Hematopoietic multipotent progenitor cell treated with erythropoietin and hydrocortisone succinate and interleukin-3 and kit ligand, for 6 days (in vitro differentiated cells): ENCODE results near the gene THEM4.
"Not testable (repeated sequence)": the region's sequence is repeated elsewhere in the genome, so short reads cannot be mapped to it uniquely, and the experiment has no call there.

Experiments
- DNase-seq: peaks from one replicate; pipeline ENCODE4 v3.0.0-alpha.2; 2015

The THEM4 gene

GRCh38 chr1:151934048-151934493 lies 24.8 kb upstream of the THEM4 start:
- DNase-seq: peak; percentile 88

GRCh38 chr1:151924691-151925587 lies 15.6 kb upstream of the THEM4 start:
- no peak for DNase-seq

DNA sequence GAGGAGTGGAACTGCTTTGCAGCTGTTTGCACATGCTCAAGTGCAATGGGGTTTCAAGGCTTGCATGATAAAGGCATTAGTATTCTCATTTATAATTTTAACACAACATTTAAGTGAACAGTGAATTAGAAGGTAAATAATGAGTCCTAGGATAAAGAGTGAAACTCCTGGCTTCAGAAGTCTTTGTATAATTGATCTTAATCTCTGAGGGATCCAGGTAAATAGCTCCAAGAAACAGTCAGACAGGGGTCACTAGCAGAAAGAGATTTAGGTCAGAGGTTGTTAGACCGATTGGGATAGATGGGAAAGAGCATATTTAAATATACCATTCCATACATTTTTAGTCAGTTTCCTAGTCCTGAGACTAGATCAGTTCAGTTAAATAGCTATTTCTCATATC lies 14.1 kb upstream of the THEM4 start:
- DNase-seq: no peak

- DNase-seq: peak; percentile 52
Measured at GRCh38 chr1:151920149-151920548, 10.8 kb upstream of the THEM4 start.

- no peak for DNase-seq
Measured at GRCh38 chr1:151918819-151919610, 9.7 kb upstream of the THEM4 start.

- DNase-seq: no peak
Measured at GRCh38 chr1:151918156-151918555, 8.8 kb upstream of the THEM4 start.

- DNase-seq: no peak
Measured at GRCh38 chr1:151916726-151917370, 7.5 kb upstream of the THEM4 start.

GRCh38 chr1:151915061-151915686 lies 5.9 kb upstream of the THEM4 start:
- DNase-seq: no peak

DNA sequence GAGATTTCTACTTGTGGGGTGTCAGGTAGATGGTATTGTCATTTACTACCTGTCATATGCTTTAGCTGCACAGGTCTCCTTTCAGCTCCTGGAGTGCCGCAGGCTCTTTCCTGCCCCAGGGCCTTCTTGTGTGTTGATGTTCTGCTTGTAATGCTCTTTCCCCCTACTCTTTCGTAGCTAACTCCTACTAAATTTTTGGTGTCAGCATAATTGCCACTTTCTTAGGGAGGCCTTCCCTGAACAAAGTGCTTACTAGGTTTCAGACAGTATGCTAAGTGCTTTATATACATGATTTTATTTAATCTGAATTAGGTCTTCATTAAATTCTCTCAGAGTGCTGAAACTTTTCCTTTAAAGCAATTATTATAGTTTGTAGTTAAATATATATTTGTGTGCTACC lies 4.8 kb upstream of the THEM4 start:
- no peak for DNase-seq

DNA sequence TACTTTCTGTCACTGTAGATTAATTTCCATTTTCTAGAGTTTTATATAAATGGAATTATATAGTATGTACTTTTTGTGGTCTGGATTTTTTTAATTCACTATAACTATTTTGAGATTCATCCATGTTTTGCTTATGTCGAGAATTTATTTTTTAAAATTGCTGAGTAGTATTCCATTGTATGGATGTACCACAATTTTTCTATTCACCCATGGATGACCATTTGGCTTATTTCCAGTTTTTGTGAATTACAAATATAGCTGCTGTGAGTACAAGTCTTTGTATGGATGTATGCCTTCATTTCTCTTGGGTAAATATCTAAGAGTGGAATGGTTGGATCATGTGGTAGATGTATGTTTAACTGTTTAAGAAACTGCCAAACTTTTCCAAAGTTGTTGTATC lies 3.7 kb upstream of the THEM4 start:
- DNase-seq: no peak

DNA sequence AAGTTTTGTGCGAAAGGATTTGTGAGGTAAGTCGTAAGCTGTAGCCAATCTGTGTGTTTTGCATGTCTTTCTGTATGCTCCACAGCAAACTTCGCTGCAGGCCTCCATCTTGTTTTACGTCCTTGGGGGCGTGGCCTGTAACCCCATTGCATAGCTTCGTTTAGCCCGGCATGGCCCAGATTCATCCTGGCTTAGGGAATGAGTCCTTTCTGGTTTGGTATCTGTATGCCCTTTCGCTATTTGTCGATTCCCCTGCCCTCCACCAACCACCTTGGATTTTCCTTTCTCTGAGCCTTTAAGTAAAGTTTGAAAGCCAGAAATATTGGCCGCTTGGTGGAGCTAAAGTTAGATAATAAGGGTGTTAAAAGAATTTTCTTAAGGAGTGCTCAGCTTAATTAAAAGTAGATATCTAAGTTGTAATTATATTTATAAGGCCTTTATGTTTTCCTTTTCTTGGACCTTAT lies 1.1 kb downstream of the THEM4 start:
- DNase-seq: peak; percentile 55

DNA sequence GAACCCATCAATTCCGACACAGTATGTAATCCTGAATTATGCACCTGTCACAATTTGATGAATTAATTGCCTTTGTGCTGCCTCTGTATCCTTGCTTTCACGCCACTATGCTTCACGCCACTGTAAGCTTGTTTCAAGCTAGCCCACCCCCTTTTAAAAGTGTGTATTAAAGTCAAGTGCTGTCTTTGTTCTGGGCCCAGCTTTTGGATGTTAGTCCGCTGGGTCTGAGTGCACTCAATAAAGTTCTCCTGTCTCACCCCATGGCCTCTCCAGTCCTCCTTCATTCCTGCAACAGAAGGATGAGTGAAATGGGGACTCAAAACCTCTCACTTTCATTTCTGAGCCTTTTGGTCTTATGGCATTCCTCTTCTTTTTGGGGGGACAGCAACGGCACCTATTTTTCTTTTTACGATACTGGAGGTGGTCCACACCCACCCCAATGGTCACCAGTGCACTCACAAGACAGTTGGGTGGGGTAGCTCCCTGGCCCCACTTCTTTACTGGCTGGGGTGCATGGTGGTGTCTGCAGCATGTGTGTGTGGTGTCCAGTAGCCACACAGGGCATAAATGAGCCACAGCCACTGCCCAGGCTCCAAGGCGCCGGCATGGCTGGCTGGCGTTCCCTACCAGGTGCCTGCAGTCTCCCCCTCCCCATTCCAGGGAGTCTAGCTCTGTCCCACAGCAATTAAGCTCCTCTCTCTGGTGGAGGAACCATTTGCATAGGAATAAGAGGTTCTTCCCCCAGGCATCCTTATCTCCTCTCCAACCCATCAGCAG lies 1.8 kb downstream of the THEM4 start:
- no peak for DNase-seq

DNA sequence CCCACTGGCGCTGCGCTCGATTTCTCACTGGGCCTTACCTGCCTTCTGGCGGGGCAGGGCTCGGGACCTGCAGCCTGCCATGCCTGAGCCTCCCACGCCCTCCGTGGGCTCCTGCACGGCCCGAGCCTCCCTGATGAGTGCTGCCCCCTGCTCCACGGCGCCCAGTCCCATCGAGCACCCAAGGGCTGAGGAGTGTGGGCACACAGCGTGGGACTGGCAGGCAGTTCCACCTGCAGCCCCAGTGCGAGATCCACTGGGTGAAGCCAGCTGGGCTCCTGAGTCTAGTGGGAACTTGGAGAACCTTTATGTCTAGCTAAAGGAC lies 3.0 kb downstream of the THEM4 start:
- DNase-seq: not testable (repeated sequence)

DNA sequence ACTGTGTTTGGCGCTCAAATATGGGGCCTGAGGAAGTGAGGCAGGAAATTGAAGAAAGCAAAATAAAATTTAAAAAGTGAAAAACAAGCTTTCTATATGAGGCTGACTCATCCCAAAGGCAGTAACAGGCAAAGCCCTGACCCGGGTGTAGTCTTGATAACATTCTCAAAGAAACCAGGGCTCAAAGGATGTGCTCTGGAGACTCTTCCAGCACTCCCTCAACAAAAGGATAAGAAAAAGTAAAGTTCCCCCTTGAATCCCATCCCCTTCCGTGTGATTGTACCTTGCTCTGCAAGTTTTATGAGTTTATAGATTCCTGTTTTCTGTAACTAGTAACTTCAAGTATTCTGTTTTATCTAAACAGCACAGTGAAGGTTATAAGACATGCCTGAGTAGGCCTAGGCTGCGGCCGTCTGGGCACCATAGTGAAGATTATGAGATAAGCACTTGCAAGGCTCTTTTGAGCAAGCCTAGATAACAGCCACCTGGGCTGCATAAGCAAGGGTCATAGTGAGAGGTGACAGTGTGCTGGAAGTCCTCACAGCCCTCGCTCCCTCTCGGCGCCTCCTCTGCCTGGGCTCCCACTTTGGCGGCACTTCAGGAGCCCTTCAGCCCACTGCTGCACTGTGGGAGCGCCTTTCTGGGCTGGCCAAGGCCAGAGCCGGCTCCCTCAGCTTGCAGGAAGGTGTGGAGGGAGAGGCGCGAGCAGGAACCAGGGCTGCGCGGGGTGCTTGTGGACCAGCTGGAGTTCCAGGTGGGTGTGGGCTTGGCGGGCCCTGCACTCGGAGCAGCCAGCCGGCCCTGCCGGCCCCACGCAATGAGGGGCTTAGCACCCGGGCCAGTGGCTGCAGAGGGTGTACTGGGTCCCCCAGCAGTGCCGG lies 3.6 kb downstream of the THEM4 start:
- DNase-seq: peak; percentile 85

DNA sequence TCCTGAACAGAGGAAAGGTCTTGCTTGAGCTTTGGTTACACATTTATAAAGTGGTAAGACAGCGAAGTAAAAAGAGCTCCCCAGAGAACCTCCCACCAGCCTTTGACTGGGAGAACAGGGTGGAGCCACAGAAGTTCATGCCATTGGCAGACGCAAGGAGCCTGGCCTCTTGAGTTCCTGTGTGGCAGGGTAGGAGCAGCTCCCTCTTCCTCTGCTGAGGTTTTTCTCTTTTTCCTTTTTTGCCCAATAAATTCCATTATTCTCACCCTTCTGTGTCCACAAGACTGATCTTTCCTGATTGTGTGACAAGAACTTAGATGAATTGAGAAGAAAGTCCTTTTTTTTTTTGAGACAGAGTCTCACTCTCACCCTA lies 4.3 kb downstream of the THEM4 start:
- DNase-seq: peak; percentile 76

DNA sequence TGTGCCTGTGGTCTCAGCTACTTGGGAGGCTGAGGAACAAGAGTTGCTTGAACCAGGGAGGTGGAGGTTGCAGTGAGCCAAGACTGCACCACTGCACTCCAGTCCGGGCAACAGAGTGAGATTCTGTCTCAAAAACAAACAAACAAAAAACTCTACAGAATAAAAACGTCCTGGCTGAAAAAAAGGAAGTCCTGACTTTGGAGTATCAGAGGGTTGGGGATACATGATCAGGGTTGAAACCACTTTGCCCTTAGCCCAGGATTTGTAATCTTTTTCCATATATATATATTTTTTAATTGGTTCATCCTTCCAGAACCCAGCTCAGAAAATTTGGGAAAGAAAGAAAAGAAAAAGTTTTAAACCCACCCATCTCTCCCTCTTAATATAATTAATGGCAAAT lies 6.5 kb downstream of the THEM4 start:
- DNase-seq: no peak

- not testable (repeated sequence) for DNase-seq
Measured at GRCh38 chr1:151900804-151901203, 8.5 kb downstream of the THEM4 start.

DNA sequence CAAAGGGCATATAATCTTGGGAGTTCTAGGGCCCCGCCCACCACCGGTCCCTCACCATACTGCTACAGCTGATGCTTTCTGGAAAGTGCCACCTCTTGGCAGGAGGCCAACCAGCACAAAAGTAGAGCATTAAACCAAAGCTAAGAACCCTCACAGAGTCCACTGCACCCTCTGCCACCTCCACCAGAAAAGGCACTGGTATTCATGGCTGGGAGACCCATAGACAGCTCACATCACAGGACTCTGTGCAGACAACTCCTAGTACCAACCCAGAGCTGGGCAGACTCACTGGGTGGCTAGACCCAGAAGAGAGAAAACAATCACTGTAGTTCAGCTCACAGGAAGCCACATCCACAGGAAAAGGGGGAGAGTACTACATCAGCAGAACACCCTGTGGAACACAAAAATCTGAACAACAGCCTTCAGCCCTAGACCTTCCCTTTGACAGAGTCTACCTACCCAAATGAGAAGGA lies 10.8 kb downstream of the THEM4 start:
- DNase-seq: peak; percentile 53

DNA sequence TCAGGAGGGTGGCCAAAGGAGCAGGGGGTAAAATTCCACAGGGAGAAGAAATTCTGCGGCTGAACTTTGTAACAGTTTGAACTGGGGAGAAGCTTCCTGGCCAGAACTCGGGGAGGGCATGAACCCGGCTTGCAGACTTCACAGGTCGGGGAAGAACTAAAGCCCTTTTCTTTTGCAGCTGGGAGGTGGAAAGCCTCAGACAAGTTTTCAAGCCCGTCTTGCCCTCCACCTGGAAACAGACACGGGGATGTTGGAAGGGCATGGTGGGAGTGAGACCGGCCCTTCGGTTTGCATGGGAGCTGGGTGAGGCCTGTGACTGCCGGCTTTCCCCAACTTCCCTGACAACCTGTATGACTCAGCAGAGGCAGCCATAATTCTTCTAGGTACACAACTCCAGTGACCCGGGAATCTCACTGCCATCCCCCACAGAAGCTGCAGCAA lies 11.3 kb downstream of the THEM4 start:
- no peak for DNase-seq

DNA sequence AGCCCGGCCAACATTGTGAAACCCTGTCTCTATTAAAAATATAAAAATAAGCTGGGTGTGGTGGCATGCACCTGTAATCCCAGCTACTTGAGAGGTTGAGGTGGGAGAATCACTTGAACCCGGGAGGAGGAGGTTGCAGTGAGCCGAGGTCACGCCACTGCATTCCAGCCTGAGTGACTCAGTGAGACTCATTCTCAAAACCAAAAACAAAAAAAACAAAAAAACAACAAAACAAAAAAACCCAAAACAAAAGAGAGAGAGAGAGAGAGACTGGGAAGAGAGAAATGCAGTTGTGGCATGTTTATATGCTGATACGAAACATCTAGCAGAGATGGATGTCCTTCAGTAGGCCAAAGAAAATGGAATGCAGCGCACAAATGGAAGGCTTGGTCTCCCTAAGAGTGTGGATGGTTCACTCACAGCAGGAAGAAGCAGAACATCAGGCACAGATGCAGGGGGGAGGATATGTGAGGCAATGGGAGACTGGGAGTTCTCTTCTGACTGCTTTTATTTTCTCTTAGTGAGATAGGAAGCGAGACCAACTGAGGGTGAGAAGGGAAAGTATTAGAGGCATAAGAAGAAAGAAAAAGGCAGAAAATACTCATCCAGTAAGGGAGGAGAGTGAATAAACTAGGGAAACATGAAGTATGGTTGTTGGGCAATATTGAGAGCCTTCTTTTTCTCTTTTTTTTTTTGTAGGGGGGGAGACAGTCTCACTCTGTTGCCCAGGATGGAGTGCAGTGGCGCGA lies 16.0 kb downstream of the THEM4 start:
- DNase-seq: no peak
